SH-SY5Y (cell line): Measurements from ENCODE around the gene PPHLN1.

Experiments used
- GATA2 ChIP-seq: IDR thresholded peaks from 2 replicates; pipeline ENCODE4 v1.6.1; 2011; ENCODE audit warnings: mild to moderate bottlenecking, low read depth, low read length
- GATA3 ChIP-seq: IDR thresholded peaks from 2 replicates; pipeline ENCODE4 v1.6.1; 2011; ENCODE audit warnings: low read depth, mild to moderate bottlenecking, low read length, moderate library complexity

PPHLN1 gene

GRCh38 chr12:42299392-42300308 lies 26.3 kb upstream of the PPHLN1 start:
- TF ChIP-seq GATA2 (no peak), GATA3 (no peak)

GRCh38 chr12:42306297-42306696 lies 19.7 kb upstream of the PPHLN1 start:
- TF ChIP-seq GATA2, result no peak
- TF ChIP-seq GATA3, result no peak

- no peak for TF ChIP-seq GATA3
- TF ChIP-seq GATA2, result no peak
Measured at GRCh38 chr12:42308390-42308789, 17.6 kb upstream of the PPHLN1 start.

GRCh38 chr12:42309996-42310395 lies 16.0 kb upstream of the PPHLN1 start:
- no peak for TF ChIP-seq GATA2
- TF ChIP-seq GATA3, result no peak

GRCh38 chr12:42315108-42315507 lies 10.9 kb upstream of the PPHLN1 start:
- TF ChIP-seq GATA2, result no peak
- no peak for TF ChIP-seq GATA3

- TF ChIP-seq GATA2 (no peak), GATA3 (no peak)
Measured at GRCh38 chr12:42320796-42321195, 5.2 kb upstream of the PPHLN1 start.

GRCh38 chr12:42322567-42322966 lies 3.4 kb upstream of the PPHLN1 start:
- TF ChIP-seq GATA3 (no peak), GATA2 (no peak)

- TF ChIP-seq GATA2, result no peak
- TF ChIP-seq GATA3, result no peak
Measured at GRCh38 chr12:42323856-42324255, 2.1 kb upstream of the PPHLN1 start.

GRCh38 chr12:42325326-42325652 lies 678 bp upstream of the PPHLN1 start:
- TF ChIP-seq GATA3 (no peak), GATA2 (no peak)

- TF ChIP-seq GATA3, result no peak
- TF ChIP-seq GATA2, result no peak
Measured at GRCh38 chr12:42326541-42327226, 717 bp downstream of the PPHLN1 start.

GRCh38 chr12:42327227-42327590 lies 1.2 kb downstream of the PPHLN1 start:
- TF ChIP-seq GATA2 (no peak), GATA3 (no peak)

GRCh38 chr12:42332301-42333285 lies 6.6 kb downstream of the PPHLN1 start:
- TF ChIP-seq GATA3, result no peak
- TF ChIP-seq GATA2, result no peak

- TF ChIP-seq GATA3 (no peak), GATA2 (no peak)
Measured at GRCh38 chr12:42336286-42336685, 10.3 kb downstream of the PPHLN1 start.

- TF ChIP-seq GATA3, result no peak
- TF ChIP-seq GATA2, result no peak
Measured at GRCh38 chr12:42338280-42338679, 12.3 kb downstream of the PPHLN1 start.
